Fibroblast of villous mesenchyme (primary cell): ENCODE data around the gene JPH3. TPM values are rescaled to one million over a fixed set of nuclear protein-coding genes. Genes with fewer than 3 reads are reported as not detected.
"Not testable (repeated sequence)": the region's sequence is repeated elsewhere in the genome, so short reads cannot be mapped to it uniquely, and the experiment has no call there.

Experiments used
- DNase-seq: peaks from one replicate; pipeline ENCODE4 v3.0.0-alpha.2; 2010; ENCODE audit warnings: low read depth
- H3K4me3 ChIP-seq: 2 replicates; pipeline ENCODE4 v1.5.1; 2011; ENCODE audit warnings: low read depth, mild to moderate bottlenecking, low read length
- CTCF ChIP-seq: IDR thresholded peaks from 2 replicates; pipeline ENCODE4 v1.5.1; 2012; ENCODE audit warnings: low read depth, mild to moderate bottlenecking, low read length; ENCODE audit not compliant: insufficient read depth
- total RNA-seq: library from RNA; depleted of rRNA; stranded (reverse); fragments of >200 nt; gene quantifications from 2 replicates; pipeline ENCODE4 v1.2.3, GENCODE V29; 2012

JPH3 gene
- total RNA-seq, 1 donor: not detected

- TF ChIP-seq CTCF: no peak
- no peak overlapping the region for H3K4me3 ChIP-seq
- DNase-seq: no peak
Measured at GRCh38 chr16:87713451-87714229, 111.3 kb downstream of the JPH3 start.

- H3K4me3 ChIP-seq: no peak overlapping the region
- TF ChIP-seq CTCF: no peak
- DNase-seq: no peak
Measured at GRCh38 chr16:87715231-87715630, 112.9 kb downstream of the JPH3 start.

GRCh38 chr16:87715658-87716057 is 113.3 kb downstream of the JPH3 start:
- no peak for DNase-seq
- no peak for TF ChIP-seq CTCF
- no peak overlapping the region for H3K4me3 ChIP-seq

GRCh38 chr16:87718831-87719230 is 116.5 kb downstream of the JPH3 start:
- H3K4me3 ChIP-seq, DNase-seq: not testable (repeated sequence)

- no peak for TF ChIP-seq CTCF
- H3K4me3 ChIP-seq: no peak overlapping the region
- DNase-seq: no peak
Measured at GRCh38 chr16:87720446-87720845, 118.1 kb downstream of the JPH3 start.

- DNase-seq: no peak
- no peak overlapping the region for H3K4me3 ChIP-seq
- no peak for TF ChIP-seq CTCF
Measured at GRCh38 chr16:87721622-87722585, 119.6 kb downstream of the JPH3 start.

- DNase-seq: no peak
- no peak for TF ChIP-seq CTCF
- no peak overlapping the region for H3K4me3 ChIP-seq
Measured at GRCh38 chr16:87722590-87723225, 120.4 kb downstream of the JPH3 start.
